Lower leg skin (tissue), 3 donors: ENCODE results near the gene ITGA7.

Experiments used
- POLR2A ChIP-seq, 2 donors: fragments of 450-650 bp; IDR thresholded peaks; one replicate each; pipeline ENCODE4 v1.6.1; 2016 to 2017; ENCODE audit warnings: antibody characterized with exemption in 2 of 2, mild to moderate bottlenecking in 1 of 2, moderate library complexity in 1 of 2
- TF ChIP-seq, protein P1 (sequence below), 3 donors: fragments of 450-650 bp; IDR thresholded peaks; one replicate each; pipeline ENCODE4 v1.5.1; 2016; ENCODE audit warnings: antibody characterized with exemption in 3 of 3, mild to moderate bottlenecking in 3 of 3, moderate library complexity in 2 of 3

DNA sequence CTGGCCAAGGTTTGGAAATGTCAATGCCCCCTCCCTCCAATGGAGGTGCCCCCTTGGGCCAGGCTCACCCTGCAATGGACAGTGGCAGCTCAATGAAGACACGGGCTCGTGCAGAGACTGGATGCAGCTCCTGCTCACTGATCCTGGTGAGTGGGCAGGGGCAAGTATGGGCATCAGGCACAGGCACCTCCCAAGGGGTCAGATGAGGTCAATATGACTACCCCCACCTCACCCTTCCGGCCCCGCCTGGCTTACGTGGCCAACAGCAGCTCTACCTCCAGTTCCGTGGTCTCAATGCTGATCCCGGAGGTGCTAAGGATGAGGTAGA, 13.6 kb downstream of the ITGA7 start:
- TF ChIP-seq, protein P1, sequence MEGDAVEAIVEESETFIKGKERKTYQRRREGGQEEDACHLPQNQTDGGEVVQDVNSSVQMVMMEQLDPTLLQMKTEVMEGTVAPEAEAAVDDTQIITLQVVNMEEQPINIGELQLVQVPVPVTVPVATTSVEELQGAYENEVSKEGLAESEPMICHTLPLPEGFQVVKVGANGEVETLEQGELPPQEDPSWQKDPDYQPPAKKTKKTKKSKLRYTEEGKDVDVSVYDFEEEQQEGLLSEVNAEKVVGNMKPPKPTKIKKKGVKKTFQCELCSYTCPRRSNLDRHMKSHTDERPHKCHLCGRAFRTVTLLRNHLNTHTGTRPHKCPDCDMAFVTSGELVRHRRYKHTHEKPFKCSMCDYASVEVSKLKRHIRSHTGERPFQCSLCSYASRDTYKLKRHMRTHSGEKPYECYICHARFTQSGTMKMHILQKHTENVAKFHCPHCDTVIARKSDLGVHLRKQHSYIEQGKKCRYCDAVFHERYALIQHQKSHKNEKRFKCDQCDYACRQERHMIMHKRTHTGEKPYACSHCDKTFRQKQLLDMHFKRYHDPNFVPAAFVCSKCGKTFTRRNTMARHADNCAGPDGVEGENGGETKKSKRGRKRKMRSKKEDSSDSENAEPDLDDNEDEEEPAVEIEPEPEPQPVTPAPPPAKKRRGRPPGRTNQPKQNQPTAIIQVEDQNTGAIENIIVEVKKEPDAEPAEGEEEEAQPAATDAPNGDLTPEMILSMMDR (IDR thresholded peaks at IDR 0.05): no peak
- TF ChIP-seq POLR2A (IDR thresholded peaks at IDR 0.05): no peak
